H1 (cell line): ENCODE data around the gene GLIS2. TPM values are rescaled to one million over a fixed set of nuclear protein-coding genes. Genes with fewer than 3 reads are reported as not detected.

Source experiments
- CTCF ChIA-PET: fragments of 300-600 bp; sonication (Branson Sonifier 250); formaldehyde crosslinking; loops from one replicate; lab custom pipeline; 2021; ENCODE audit not compliant: partially characterized antibody; lab: Charles Lee
- POLR2A ChIA-PET: fragments of 300-600 bp; sonication (Branson Sonifier 250); formaldehyde crosslinking; loops from one replicate; lab custom pipeline; 2021; ENCODE audit warnings: inconsistent platforms; ENCODE audit not compliant: partially characterized antibody; lab: Charles Lee
- DNase-seq, 2 experiments: peaks; one replicate each; pipeline versions ENCODE4 v3.0.0 to v3.0.0-alpha.2; 2010 to 2022; ENCODE audit warnings: low spot score in 2 of 2, low read depth in 1 of 2, mixed read lengths in 1 of 2
- FAIRE-seq: peaks from 2 replicates; lab custom pipeline; 2011; peaks lifted over from hg19 to GRCh38; lab: Jason Lieb, UNC
- H2AFZ ChIP-seq: 2 replicates; pipeline ENCODE4 v1.8.1; 2012; ENCODE audit warnings: low read length, inconsistent platforms
- H2AK5ac ChIP-seq: 2 replicates; pipeline ENCODE4 v1.6.1; 2013; ENCODE audit warnings: low read depth, low read length
- H2BK120ac ChIP-seq: replicated peaks from 2 replicates; pipeline ENCODE3; 2013; ENCODE audit warnings: low read depth, low read length, inconsistent platforms
- H2BK12ac ChIP-seq: 2 replicates; pipeline ENCODE4 v1.6.1; 2013; ENCODE audit warnings: low read depth, low read length
- H2BK15ac ChIP-seq: 2 replicates; pipeline ENCODE4 v1.6.1; 2013; ENCODE audit warnings: low read length
- H2BK20ac ChIP-seq: 2 replicates; pipeline ENCODE4 v1.6.1; 2013; ENCODE audit warnings: low read length
- H2BK5ac ChIP-seq: 2 replicates; pipeline ENCODE4 v1.6.1; 2013; ENCODE audit warnings: low read depth, low read length
- H3K14ac ChIP-seq: 2 replicates; pipeline ENCODE4 v1.6.1; 2013; ENCODE audit warnings: inconsistent platforms; ENCODE audit not compliant: insufficient read length
- H3K18ac ChIP-seq: 2 replicates; pipeline ENCODE4 v1.6.1; 2013; ENCODE audit warnings: low read length; ENCODE audit errors: extremely low read depth
- H3K23ac ChIP-seq: 2 replicates; pipeline ENCODE4 v1.6.1; 2013; ENCODE audit warnings: inconsistent platforms; ENCODE audit not compliant: insufficient read length
- H3K23me2 ChIP-seq: 2 replicates; pipeline ENCODE4 v1.6.1; 2013; ENCODE audit warnings: low read depth, low read length
- H3K27ac ChIP-seq: 2 replicates; pipeline ENCODE4 v1.6.1; 2011; ENCODE audit warnings: low read depth, low read length, inconsistent platforms
- H3K27me3 ChIP-seq, 4 experiments: replicated peaks in 1 of 4; 1 replicate in 1 of 4; 2 replicates in 3 of 4; pipeline versions ENCODE4 v1.6.1 to v1.8.1; 2011 to 2013; ENCODE audit warnings: low read length in 3 of 4, mild to moderate bottlenecking in 3 of 4, inconsistent platforms in 2 of 4, mixed read lengths in 2 of 4, moderate library complexity in 1 of 4; ENCODE audit not compliant: control insufficient read depth in 3 of 4, insufficient read depth in 3 of 4; ENCODE audit errors: extremely low read depth in 1 of 4
- H3K36me3 ChIP-seq, 4 experiments: 2 replicates each; pipeline versions ENCODE4 v1.6.1 to v1.8.1; 2011 to 2013; ENCODE audit warnings: mild to moderate bottlenecking in 4 of 4, low read length in 3 of 4, moderate library complexity in 2 of 4, control low read depth in 1 of 4, inconsistent platforms in 1 of 4; ENCODE audit not compliant: insufficient read depth in 4 of 4, control insufficient read depth in 2 of 4
- H3K4ac ChIP-seq: replicated peaks from 2 replicates; pipeline ENCODE3; 2013; ENCODE audit warnings: low read length, low read depth, mixed read lengths, inconsistent platforms; ENCODE audit not compliant: insufficient read length
- H3K4me1 ChIP-seq, 4 experiments: replicated peaks in 1 of 4; 1 replicate in 1 of 4; 2 replicates in 3 of 4; pipeline versions ENCODE4 v1.6.1 to v1.8.1; 2011 to 2013; ENCODE audit warnings: low read length in 3 of 4, inconsistent platforms in 2 of 4, mixed read lengths in 1 of 4; ENCODE audit not compliant: insufficient read depth in 4 of 4, control insufficient read depth in 3 of 4
- H3K4me2 ChIP-seq, 2 experiments: 2 replicates each; pipeline versions ENCODE4 v1.6.1 to v1.8.1; 2011 to 2013; ENCODE audit warnings: low read depth in 2 of 2, low read length in 2 of 2, control low read depth in 1 of 2, inconsistent platforms in 1 of 2, mild to moderate bottlenecking in 1 of 2; ENCODE audit not compliant: insufficient read depth in 1 of 2
- H3K4me3 ChIP-seq, 4 experiments: fragments of 200-600, 300-600 bp in 1 of 4; sonication (generic), shearing (Covaris generic), sonication (Bioruptor Twin) in 1 of 4; 2 replicates each; pipeline versions ENCODE4 v1.5.1 to v1.8.1; 2011 to 2016; ENCODE audit warnings: low read length in 4 of 4, low read depth in 3 of 4, control low read depth in 2 of 4, inconsistent platforms in 2 of 4, mild to moderate bottlenecking in 2 of 4, mixed read lengths in 1 of 4, moderate library complexity in 1 of 4; ENCODE audit not compliant: insufficient read depth in 2 of 4; ENCODE audit errors: extremely low read depth in 1 of 4
- H3K56ac ChIP-seq: replicated peaks from 2 replicates; pipeline ENCODE3; 2013; ENCODE audit warnings: low read depth, mild to moderate bottlenecking, mixed read lengths, low read length, inconsistent platforms; ENCODE audit not compliant: insufficient read length
- H3K79me1 ChIP-seq: 2 replicates; pipeline ENCODE4 v1.6.1; 2013; ENCODE audit warnings: low read depth, low read length, control low read depth
- H3K79me2 ChIP-seq, 2 experiments: 2 replicates each; pipeline versions ENCODE4 v1.6.1 to v1.8.1; 2012 to 2013; ENCODE audit warnings: low read length in 2 of 2, mild to moderate bottlenecking in 2 of 2, inconsistent platforms in 1 of 2; ENCODE audit not compliant: insufficient read depth in 2 of 2, control insufficient read depth in 1 of 2
- H3K9ac ChIP-seq, 4 experiments: replicated peaks in 1 of 4; 1 replicate in 1 of 4; 2 replicates in 3 of 4; pipeline versions ENCODE4 v1.6.1 to v1.8.1; 2011 to 2013; ENCODE audit warnings: low read depth in 3 of 4, low read length in 3 of 4, control low read depth in 2 of 4, mild to moderate bottlenecking in 2 of 4, moderate library complexity in 2 of 4, inconsistent platforms in 1 of 4; ENCODE audit errors: extremely low read depth in 1 of 4
- H3K9me3 ChIP-seq, 2 experiments: 2 replicates each; pipeline versions ENCODE4 v1.6.1 to v1.8.1; 2012 to 2013; ENCODE audit warnings: mild to moderate bottlenecking in 2 of 2, moderate library complexity in 2 of 2, control low read depth in 1 of 2, inconsistent platforms in 1 of 2, low read depth in 1 of 2, low read length in 1 of 2, mixed read lengths in 1 of 2; ENCODE audit not compliant: insufficient read depth in 2 of 2
- H4K20me1 ChIP-seq, 2 experiments: replicated peaks in 1 of 2; 2 replicates each; pipeline versions ENCODE3 to v1.8.1; 2011 to 2013; ENCODE audit warnings: inconsistent platforms in 2 of 2, low read length in 2 of 2, mild to moderate bottlenecking in 1 of 2; ENCODE audit not compliant: insufficient read depth in 2 of 2, control insufficient read depth in 1 of 2
- H4K5ac ChIP-seq: 2 replicates; pipeline ENCODE4 v1.6.1; 2013; ENCODE audit warnings: low read length, low read depth, mixed read lengths, inconsistent platforms; ENCODE audit not compliant: insufficient read length
- H4K8ac ChIP-seq: 2 replicates; pipeline ENCODE4 v1.8.0; 2013; ENCODE audit warnings: mild to moderate bottlenecking, moderate library complexity, low read length, inconsistent platforms; ENCODE audit not compliant: insufficient read depth; ENCODE audit errors: extremely low read depth
- H4K91ac ChIP-seq: replicated peaks from 2 replicates; pipeline ENCODE3; 2013; ENCODE audit warnings: low read length, mixed read lengths, inconsistent platforms; ENCODE audit not compliant: insufficient read length
- ATF2 ChIP-seq: IDR thresholded peaks from 2 replicates; pipeline ENCODE4 v1.6.1; 2012; ENCODE audit warnings: low read length, inconsistent platforms
- CBX5 ChIP-seq: fragments of 300-800, 300-1000 bp; sonication (generic); IDR thresholded peaks from 2 replicates; pipeline ENCODE4 v1.7.1; 2016; ENCODE audit warnings: antibody characterized with exemption, low read length, low read depth
- EZH2 ChIP-seq: fragments of 200-600 bp; sonication (generic); IDR thresholded peaks from 2 replicates; pipeline ENCODE4 v1.7.1; 2012; ENCODE audit warnings: low read depth, mild to moderate bottlenecking, moderate library complexity, low read length, inconsistent platforms; ENCODE audit not compliant: severe bottlenecking
- PHF8 ChIP-seq: fragments of 200-600 bp; sonication (generic); conservative IDR thresholded peaks from 2 replicates; pipeline ENCODE4 v1.7.1; 2012; ENCODE audit warnings: low read depth, mild to moderate bottlenecking, inconsistent platforms, low read length, moderate library complexity
- RXRA ChIP-seq: IDR thresholded peaks from 2 replicates; pipeline ENCODE4 v1.6.1; 2011; ENCODE audit warnings: low read depth, mild to moderate bottlenecking, low read length, moderate library complexity; ENCODE audit not compliant: insufficient read depth
- WGBS, 2 experiments: shearing (Covaris generic) in 1 of 2; methylation state at CpG; one replicate each; pipeline versions ENCODE4 v1.1.6 to v1.1.7; 2013 to 2015; ENCODE audit warnings: low lambda C conversion rate in 2 of 2, mixed read lengths in 2 of 2, inconsistent platforms in 1 of 2, low coverage in 1 of 2, missing lambda C conversion rate in 1 of 2; ENCODE audit not compliant: insufficient replicate concordance in 2 of 2, insufficient coverage in 1 of 2, insufficient read length in 1 of 2; ENCODE audit errors: extremely low coverage in 1 of 2, missing lambda C conversion rate in 1 of 2; 5-methylcytosine and 5-hydroxymethylcytosine counted together
- polyA plus RNA-seq, 7 experiments: library from polyadenylated mRNA; depleted of rRNA in 3 of 7; stranded (reverse) in 5 of 7; unstranded in 2 of 7; fragments of >200 nt in 5 of 7; fragments of 200-250 nt in 2 of 7; gene quantifications; 1 replicate in 5 of 7; 2 replicates in 1 of 7; 4 replicates in 1 of 7; pipeline versions ENCODE4 v1.2.1 to v1.2.3, GENCODE V29; 2011 to 2013; ENCODE audit warnings: missing spikeins in 2 of 7, mixed read lengths in 2 of 7
- total RNA-seq: library from RNA; stranded (reverse); fragmentation: NEBNext Ultra II Directional; extraction: Animal tissue kit (Norgen Biotek cat#: 25700); gene quantifications from 2 replicates; pipeline ENCODE4 v1.2.1, GENCODE V29; 2021

Gene GLIS2
- total and polyA plus RNA-seq, 2 of the 8 experiments (the other 6 are each of a cell fraction or from before 2014, with no cell fraction given): 4.3 to 17.4 TPM

- Histone ChIP-seq H4K8ac (peak overlapping the region; percentile 15; the same call in 1 of the 2 replicates), H3K4me1 (peaks cover 0 to 49% (median 42%) of the 10 kb centered on the region in 4 experiments; a peak in 6 of 7 replicates), H2AFZ (no peak overlapping the region), H2AK5ac (no peak overlapping the region), H3K9me3 (no peaks in the 10 kb centered on the region), H3K14ac (no peak overlapping the region), H3K23me2 (peaks cover 5% of the 10 kb centered on the region; the same call in 1 of the 2 replicates), H3K79me1 (peaks cover 13% of the 10 kb centered on the region), H2BK20ac (no peak overlapping the region), H3K27ac (no peak overlapping the region; the same call in 1 of the 2 replicates), H3K79me2 (peaks cover 0 to 80% of the 10 kb centered on the region in 2 experiments; a peak in 3 of 4 replicates), H2BK120ac (no peak overlapping the region), H3K23ac (no peak overlapping the region), H3K4me2 (no peak overlapping the region), H3K9ac (no peak overlapping the region), H2BK12ac (0 out of 2 replicates have a peak overlapping the region, but pooled peaks have one; percentile 5), H3K4ac (no peak overlapping the region), H3K18ac (no peak overlapping the region; the same call in 1 of the 2 replicates), H3K4me3 (no peak overlapping the region), H2BK5ac (no peak overlapping the region; the same call in 1 of the 2 replicates), H4K20me1 (peaks cover 24 to 34% of the 10 kb centered on the region in 2 experiments), H3K27me3 (no peaks in the 10 kb centered on the region), H2BK15ac (no peak overlapping the region), H3K56ac (no peak overlapping the region), H4K91ac (no peak overlapping the region), H3K36me3 (no peaks in the 10 kb centered on the region), H4K5ac (no peak overlapping the region)
- FAIRE-seq: no peak
- DNase-seq: no peak
- CTCF ChIA-PET: interaction anchor here (1.5 to 8.6 kb wide), 4 partner anchors 10 to 83 kb away, joined by 3 to 69 read pairs (median 8); no protein-coding TSS in a partner anchor
- POLR2A ChIA-PET: interaction anchor here (0.6 to 8.9 kb wide), 5 partner anchors 12 to 49 kb away, joined by 3 to 80 read pairs (median 5); partner anchors contain the start of gene PAM16
- 91% methylated on average over 10 of the region's 16 CpGs; no CpG with 5 or more reads in 1 of the 2 experiments for WGBS, 2 experiments
- TF ChIP-seq EZH2: no peak
- TF ChIP-seq PHF8: no peak
- TF ChIP-seq CBX5: no peak
- no peak for TF ChIP-seq ATF2
- no peak for TF ChIP-seq RXRA
These were observed 4.8 kb downstream of the GLIS2 start for GRCh38 chr16:4320571-4321137.
